Muscle of back (tissue), 11 donors: Measurements from ENCODE around the gene TMC6. TPM values are rescaled to one million over a fixed set of nuclear protein-coding genes. Genes with fewer than 3 reads are reported as not detected.
"Not testable (repeated sequence)": the region's sequence is repeated elsewhere in the genome, so short reads cannot be mapped to it uniquely, and the experiment has no call there.

ENCODE experiments used
- DNase-seq, 3 donors: peaks; one replicate each; pipeline versions ENCODE4 v3.0.0 to v3.0.0-alpha.2; 2013
- polyA plus RNA-seq, 10 donors: library from polyadenylated mRNA; unstranded; fragments of 120-200 nt; gene quantifications; one replicate each; pipeline ENCODE4 v1.2.1, GENCODE V29; 2013; ENCODE audit not compliant: insufficient read length in 10 of 10

The TMC6 gene
- polyA plus RNA-seq, 10 donors = 18.6 to 33.0 (median 22.6) TPM

DNA sequence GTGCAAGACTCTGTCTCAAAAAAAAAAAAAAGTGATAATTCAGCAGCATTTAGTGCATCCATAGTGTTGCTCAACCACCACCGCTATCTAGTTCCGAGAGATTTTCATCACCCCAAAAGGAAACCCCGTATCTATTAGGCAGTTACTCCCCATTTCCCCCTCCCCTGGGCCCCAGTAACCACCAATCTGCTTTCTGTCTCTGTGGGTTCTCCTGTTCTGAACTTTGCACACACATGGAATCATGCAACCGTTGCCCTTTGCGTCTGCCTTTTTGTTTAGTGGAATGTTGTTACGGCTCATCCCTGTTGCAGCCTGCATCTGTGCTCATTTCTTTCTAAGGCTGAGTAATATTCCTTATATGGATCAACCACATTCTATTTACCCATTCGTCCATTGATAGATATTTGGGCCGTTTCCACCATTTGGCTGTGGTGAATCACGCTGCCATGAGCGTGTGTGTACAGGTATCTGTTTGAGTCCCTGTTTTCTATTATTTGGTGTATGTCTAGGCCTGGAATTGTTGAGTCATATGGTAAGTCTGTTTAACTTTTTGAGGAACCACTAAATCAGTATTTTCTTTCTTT, 31.1 kb upstream of the TMC6 start:
- DNase-seq = no peak

DNA sequence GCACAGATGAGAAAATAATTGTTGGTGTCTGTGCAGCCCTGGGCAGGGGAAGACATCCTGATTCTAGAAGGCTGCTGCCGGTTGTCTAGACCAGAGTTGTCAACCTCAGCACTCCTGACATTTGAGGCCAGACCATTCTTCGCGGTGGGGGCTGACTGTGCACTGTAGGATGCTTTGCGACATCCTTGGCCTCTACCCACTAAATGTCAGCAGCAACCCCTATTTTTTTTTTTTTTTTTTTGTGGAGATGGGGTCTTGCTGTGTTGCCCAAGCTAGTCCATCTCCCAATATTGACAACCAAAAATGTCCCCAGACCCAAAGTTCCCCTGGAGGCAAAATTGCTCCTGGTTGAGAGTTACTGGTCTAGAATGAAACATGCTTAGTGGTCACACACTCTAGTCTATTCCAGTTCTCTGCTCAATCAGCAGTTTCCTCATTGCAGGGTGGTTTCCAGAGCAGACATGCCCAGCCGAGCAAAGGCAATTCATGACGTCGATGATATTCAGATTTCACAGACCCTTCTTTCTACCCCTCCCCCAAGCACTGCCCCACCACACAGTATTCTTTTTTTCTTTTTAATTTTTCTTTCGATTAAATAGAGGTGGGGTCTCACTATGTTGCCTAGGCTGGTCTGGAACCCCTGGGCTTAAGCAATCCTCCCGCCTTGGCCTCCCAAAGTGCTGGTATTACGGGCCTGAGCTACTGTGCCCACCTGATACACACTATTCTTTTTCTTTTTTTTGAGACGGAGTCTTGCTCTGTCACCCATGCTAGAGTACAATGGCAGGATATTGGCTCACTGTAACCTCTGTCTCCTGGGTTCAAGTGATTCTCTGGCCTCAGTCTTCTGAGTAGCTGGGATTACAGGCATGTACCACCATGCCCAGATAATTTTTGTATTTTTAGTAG, 26.6 kb upstream of the TMC6 start:
- no peak for DNase-seq

GRCh38 chr17:78151514-78152008, 23.0 kb upstream of the TMC6 start:
- DNase-seq = no peak

DNA sequence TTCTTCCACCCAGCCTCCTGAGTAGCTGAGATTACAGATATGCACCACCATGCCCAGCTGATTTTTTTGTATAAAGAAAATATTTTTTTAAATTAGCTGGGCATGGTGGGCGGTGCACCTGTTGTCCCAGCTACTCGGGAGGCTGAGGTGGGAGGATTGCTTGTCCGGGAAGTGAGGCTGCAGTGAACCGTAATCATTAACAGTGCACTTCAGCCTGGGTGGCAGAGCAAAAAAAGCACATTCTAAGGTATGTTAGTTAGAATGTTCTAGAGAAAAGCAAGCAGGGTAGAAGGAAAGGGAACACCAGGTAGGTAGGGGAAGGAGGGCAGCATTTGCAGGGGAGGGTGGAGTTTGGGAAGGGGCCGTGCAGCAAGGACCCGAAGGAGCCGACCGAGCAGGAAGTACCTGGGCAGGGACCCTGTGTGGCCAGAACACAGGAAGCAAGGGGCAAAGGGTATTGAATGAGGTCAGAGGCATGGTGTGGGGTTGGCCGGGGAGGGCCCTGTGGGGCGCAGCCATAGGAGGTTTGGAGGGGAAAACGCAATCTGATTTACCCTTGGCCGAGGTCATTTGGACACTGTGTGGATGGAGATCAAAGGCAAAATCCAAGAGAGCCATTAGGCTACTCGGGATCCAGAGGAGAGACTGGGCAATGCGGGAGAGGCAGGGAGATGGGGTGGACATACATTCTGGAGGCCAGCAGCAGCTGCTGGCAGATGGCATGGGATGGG, 19.9 kb upstream of the TMC6 start:
- DNase-seq = no peak

GRCh38 chr17:78147315-78147998, 18.9 kb upstream of the TMC6 start:
- no peak for DNase-seq

- no peak for DNase-seq
Measured at GRCh38 chr17:78146881-78147280, 18.3 kb upstream of the TMC6 start.

DNA sequence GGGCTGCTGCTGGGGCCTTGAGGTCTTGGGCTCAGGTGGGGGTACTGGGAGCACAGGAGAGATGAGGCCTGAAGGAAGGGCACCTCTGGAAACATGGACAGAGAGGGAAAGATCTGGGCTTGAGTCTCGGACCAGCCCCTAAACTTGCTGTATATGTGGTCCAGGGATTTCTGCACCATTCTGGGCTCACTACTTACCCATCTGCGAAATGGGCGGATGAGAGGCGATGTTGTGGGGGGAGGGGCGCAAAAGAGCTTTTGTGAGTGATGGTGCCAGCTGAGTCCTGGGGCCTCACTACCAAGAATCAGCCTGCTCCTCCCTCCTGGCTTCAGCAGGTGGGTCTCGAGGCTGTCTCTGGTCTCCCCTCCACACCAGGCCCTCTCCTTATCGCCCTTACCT, 17.9 kb upstream of the TMC6 start:
- no peak for DNase-seq

- DNase-seq = peak in 2 of 3 donors; percentile 61 to 91
Measured at GRCh38 chr17:78144736-78145641, 16.4 kb upstream of the TMC6 start.

DNA sequence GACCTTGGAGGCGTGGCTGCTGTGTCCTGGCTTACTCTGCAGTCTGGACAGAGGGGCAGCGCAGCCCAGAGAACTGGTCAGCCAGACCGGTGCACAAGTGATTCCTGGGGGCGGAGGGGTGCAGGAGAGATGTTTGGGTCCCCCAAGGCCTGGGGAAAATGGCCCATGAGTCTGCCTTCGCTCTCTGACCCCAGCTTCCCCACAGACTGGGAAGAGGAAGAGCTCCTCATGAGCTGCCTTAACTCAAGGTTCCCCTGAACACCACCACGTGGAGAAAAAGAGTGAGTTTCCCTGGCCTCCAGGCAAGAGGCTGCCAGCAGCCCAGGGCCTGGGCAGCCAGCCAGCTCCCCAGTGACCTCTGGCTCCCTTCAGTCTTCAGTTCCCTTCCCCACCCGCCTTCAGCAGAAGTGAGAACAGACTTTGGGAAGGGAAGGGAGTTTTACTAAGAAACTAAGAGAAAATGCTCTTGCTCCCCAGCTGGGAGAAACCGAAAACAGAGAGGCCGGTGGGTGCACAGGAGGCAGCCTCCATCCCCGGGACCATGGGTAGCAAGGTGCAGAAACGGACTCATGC, 15.7 kb upstream of the TMC6 start:
- DNase-seq = peak in 2 of 3 donors; percentile 88 to 94

DNA sequence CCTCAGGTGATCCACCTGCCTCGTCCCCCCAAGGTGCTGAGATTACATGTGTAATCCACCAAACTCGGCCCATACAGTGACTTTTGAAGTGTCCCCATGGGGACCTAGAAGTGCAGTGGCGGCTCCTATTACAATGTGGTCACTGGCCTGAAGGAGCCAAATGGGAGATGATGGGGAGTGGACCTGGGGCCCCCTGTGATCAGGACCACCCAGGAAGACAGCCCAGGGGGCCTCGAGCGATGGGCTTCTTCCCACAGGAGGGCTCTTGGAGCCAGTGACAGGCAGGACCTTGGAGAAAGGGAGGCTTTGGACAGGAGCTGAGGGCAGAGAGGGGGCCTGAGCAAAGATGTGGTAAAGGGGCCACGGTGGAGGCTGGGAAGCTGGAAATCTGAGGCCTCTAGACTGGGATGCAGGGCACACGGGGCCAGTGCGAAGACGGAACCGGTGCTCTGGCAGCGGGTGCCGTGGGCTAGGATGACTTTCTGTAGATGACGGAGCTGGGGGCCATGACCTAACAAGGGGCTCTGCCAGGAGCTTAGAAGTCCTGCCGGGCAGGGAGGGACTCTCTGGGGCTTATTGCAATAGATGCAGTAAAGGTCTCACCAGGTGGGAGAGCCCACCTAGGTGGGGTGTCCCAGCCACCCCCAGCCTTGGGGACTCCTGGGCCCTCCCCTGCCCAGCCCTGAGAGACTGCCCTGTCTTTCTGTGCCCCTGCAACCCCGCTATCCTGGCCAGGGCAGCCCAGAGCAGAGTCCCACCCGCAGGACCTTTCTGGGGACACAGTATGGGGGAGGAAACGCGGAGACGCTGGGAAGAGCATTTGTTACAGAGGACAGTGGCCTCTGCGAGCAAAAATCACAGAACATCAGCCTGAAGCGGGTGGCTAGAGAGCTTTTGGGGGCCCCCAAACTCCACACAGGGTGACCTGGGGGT, 14.9 kb upstream of the TMC6 start:
- DNase-seq = no peak

GRCh38 chr17:78142119-78142861, 13.7 kb upstream of the TMC6 start:
- DNase-seq = no peak

GRCh38 chr17:78141437-78142118, 13.0 kb upstream of the TMC6 start:
- DNase-seq = no peak

DNA sequence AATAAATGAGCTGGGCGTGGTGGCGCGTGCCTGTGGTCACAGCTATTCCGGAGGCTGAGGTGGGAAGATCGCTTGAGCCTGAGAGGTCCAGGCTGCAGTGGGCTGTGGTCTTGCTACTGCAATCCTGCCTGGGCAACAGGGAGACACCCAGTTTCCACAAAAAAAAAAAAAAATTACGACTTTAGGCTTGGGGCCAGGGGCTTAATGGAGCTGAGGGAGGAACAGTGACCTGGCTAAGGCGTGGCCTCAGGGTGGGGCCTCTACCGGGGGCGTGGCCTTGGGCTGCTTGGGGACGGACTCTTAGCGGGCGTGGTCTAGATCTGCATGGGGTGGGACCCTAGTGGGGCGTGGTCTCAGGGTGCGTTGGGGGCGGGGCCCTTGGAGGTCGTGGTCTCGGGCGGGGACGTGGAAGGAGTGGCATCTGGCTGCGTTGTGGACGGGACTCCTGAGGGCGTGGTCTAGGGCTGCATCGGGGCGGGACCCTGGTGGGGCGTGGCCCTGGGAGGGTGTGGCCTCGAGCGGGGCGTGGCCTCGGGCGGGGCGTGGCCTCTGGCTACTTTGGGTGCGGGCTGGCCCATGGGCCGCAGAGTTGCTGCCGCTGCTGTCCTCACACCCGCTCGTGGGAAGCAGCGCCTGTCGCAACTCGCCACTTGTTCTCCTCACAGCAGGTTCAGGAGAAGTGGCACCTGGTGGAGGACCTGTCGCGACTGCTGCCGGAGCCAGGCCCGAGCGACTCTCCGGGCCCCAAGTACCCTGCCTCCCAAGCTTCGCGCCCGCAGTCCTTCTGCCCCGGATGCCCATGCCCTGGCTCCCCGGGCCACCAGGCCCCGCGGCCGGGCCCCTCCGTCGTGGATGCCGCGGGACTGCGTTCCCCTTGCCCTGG, 11.9 kb upstream of the TMC6 start:
- DNase-seq = peak in 2 of 3 donors; percentile 54 to 75

GRCh38 chr17:78139861-78140168, 11.3 kb upstream of the TMC6 start:
- DNase-seq = not testable (repeated sequence)

GRCh38 chr17:78138204-78139060, 9.9 kb upstream of the TMC6 start:
- DNase-seq = no peak
